HG02623 (cell line): ENCODE measurements around the gene TRDMT1.

Experiments used
- ATAC-seq: cut with Tn5 transposase; IDR thresholded peaks from one replicate; pipeline ENCODE4 v1.9.1; 2021; ENCODE audit warnings: moderate library complexity; ENCODE audit not compliant: unreplicated experiment

The TRDMT1 gene

DNA sequence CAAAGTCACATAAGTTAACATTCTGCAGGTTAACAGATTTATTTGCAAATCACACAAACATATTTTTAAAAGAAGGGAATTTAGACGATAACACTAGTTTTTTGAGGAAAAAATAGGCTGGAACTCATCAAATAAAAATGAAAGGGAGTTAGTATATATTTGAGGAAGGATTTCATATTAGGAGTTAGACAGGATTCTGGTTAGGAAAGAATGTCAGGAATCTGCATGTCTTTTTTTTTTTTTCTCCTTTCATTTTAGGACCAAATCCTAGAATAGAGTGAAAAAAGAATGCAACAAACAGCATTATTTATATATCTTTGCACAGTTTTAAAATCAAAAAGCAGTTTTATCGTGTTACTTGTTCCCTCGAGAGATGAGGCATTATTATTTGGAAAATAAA lies 8.9 kb upstream of the TRDMT1 start:
- ATAC-seq: no peak

DNA sequence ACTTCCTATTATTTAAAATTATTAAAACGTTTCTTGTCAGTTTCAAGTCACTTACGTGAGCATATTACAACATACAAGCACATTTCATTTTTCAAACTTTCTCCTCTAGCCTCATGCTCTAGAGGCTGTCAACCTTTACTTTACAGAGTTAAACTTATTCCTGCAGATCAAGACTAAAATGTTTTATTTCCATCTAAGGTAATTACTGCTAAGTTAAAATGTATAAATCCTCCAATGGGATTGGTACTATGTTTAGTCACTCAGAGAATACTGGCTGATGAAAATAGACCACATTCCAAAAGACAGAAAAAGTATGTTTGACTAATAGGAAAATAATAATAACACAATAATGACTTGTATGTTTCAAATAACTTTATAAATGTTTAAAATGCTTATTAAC lies 8.4 kb upstream of the TRDMT1 start:
- ATAC-seq: no peak

DNA sequence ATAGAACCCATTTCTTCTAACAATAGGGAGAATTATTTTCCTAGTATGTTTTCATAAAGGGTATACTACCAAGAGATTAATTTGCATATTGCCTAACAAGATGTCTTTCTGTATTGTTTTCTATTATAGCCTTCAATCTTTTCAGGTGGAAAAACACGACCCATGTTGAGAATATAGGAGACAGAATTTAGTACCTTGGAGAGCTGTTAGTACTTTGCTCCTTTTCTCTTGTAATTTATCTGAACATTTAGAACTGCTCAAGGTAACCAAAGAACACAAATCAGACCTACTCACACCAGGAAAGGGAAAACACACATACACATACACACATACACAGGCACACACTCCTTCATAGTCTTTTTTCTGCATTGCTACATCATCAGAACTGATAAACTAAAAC lies 7.8 kb upstream of the TRDMT1 start:
- no peak for ATAC-seq

DNA sequence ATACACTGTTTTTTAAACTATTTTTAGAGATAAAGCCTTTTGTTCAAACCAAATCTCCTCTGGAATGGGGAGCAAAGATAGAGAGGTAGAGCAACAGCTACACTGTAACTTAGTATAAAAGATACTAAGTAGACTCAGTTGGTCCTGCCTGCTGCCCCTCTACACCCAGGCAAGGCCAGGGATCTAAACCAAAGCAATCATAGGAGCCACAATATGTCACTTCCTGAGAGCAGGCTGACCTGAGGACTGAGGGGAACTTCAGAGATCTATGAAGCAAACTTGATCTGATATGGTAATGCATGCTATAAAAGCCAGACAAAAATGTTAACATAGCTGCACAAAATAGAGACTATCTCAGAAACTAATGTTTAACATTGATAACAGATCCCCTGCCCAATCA lies 7.0 kb upstream of the TRDMT1 start:
- no peak for ATAC-seq

DNA sequence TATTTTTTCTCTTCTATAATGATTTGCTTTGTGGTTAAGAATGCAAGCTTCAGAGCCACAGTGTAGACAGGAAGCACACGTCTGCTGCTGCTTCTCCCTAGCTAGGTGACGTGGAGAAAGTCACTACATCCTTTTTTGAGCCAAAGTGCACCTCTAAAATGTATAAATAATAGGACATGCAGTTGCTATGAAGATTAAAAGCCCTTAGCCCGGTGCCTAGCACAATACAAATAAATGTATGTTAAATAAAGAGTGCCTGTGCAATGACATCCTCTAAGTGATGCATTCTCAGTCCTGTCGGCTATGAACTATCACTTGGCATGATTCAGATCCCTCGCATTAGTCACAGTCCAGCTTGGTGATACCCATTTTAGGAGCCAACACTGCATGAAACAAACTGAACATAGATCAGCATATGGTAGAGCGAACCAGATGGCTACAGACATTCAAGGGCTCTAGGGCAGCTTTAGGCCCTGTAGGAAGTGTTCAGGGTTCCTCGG lies 4.8 kb upstream of the TRDMT1 start:
- ATAC-seq: peak; percentile 34

DNA sequence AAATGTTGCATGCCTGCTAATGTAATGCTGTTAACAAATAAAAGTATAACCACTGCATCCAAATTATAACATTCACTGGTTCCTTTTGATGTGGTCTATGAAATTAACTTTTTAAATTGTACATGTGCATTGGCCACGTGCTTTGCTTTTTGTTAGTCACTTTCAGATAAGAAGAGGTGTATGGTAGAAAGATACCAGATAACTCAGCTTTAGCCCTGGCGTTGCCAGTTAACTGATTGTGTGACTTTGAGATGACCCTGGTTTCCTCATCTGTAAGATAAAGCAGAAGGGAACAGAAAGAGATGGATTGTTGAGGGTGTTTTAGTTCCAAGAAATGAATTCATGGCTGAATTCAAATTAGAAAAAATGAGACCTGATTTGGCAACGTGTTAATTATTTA lies 1.9 kb upstream of the TRDMT1 start:
- ATAC-seq: no peak

DNA sequence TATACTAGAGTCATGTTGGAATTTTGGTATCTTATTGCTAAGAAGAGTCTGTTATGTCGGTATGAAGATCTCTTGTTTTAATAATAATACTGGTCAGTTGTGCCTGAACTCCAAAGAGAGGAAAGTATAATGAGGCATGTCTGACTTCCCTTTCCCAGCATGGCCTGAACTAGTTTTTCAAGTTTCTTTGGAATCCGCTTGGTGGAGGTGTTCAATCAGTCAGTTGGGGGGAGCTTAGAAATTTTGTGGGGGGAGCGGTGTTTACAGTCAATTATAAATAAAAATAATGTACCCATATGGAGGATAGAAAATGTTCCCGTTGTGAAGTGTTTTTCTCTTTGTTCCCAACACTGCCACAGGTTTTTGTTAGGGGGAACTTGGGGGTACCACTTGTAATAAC lies 1.5 kb upstream of the TRDMT1 start:
- ATAC-seq: no peak

DNA sequence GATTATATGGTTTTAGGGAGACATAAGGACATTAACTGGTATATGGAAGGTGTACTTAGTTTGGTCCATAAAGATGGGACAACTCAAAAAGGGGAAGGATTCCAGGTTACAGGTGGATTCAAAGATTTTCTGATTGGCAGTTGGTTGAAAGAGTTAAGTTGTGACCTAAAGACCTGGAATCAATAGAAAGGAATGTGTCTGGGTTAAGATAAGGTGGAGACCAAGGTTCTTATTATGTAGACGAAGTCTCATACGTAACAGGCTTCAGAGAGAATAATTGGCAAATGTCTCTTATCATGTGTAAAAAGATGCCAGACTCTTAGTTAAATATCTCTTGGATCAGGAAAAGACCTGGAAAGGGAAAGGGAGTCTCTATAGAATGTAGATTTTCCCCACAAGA lies 1.0 kb upstream of the TRDMT1 start:
- no peak for ATAC-seq

DNA sequence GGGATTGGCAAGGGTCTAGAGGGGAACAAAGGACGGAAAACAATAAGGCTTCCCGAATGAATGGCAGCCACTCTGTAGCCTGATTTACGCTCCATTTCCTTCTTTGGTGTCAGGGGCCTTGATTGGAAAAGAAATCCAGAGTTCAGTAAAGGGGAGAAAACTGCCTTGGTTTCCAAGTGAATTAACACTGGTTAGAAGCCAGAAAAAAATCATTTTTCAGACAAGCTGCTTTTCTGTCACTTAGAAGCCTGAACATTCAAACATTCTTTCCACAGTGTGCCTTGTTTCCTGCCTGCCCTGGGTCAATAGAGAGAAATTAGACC lies 283 bp upstream of the TRDMT1 start:
- ATAC-seq: no peak

DNA sequence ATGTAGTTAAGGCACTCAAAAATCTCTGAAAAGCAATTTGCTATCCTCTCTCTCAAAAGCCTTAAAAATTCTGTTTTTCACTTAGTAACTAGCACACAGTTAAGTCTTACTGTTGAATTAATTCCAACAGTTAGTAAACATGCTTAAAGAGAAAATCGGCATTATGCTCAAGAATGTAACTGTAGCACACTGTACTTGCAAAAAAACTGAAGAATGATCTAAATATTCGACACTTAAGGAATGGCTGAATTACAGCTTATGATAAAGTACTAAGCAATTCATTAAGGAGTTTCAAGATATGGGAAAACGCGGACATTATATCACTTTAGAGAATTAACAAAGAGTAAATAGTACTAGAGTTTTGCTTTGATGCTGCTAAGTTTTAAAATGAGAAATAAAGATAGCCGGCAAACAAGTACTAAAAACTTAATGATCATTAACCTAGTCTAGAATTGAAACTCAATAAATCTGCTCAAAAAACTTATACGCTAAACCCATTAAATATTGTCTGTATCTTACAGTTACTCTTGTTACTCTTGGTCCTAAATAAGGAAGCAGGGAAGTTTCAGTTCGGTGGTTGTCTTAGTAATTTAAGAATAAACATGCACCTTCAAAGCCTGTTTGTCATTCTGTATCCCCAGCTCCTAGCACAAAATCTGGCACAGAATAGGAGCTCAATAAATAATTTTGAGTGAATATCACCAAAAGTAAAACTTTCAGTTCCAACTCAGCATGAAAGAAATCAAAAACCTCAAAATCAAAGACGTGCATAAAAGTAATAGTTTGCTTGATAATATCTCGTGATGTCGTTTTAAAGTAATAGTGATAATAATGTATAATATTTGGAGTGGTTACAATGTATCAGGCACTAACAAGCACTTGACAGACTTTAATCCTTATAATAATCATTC lies 1.2 kb downstream of the TRDMT1 start:
- ATAC-seq: no peak

DNA sequence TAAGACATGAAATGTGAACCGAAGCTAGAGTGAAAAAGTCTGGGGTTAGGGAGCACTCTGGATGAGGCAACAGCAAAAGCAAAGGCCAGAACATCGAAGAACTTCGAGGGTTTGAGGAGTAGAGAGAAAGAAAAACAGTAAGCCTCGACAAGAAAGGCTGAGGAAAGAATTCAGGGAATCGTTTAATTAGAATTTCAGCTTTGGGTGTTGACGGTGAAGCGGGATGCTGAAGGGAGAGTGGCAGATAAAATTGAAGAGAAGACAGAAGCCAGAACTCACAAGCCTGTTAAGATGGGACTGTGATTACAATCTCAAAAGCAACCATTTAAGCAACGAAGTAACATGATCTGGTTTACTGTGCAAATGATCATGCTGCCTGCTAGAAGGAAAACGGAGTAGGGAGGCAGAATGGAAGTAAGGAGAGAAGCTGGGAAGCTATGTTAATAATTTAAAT lies 2.1 kb downstream of the TRDMT1 start:
- ATAC-seq: no peak

DNA sequence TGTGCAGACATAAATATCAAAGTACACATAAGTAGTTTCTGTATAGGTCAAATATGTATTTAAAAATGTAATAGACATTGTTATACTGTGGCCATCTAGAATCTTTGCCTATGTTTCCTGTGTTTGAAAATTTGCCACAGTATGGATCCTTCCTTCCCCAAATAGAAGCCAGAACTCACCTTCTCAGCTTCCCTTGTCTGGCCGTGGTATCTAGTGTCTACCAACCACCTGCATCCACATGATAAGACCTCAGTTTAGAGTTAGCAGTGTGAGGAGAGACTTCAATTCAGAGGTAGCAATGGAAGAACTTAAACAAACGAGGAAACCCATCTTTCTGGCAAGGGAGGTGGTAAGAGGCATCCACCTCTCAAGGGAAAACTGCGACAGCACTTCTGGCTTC lies 4.9 kb downstream of the TRDMT1 start:
- ATAC-seq: no peak

DNA sequence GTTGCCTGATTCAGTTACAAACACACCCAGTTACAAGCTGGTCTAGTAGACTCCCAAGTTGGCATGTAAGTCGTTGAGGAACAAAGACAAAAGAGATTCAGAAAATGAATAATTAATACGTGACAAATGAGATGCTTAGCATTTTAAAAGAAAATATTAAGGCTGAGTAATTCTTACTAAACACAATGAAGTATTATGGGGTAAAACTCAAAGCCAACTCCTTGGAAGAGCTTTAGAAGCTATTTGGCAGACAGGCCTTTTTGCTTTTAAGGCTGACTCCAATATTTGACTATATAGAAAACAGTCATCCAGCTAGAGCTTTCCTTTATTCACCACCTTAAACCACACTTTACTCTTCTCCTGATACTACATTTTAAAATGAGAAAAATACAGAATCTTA lies 5.4 kb downstream of the TRDMT1 start:
- ATAC-seq: no peak

DNA sequence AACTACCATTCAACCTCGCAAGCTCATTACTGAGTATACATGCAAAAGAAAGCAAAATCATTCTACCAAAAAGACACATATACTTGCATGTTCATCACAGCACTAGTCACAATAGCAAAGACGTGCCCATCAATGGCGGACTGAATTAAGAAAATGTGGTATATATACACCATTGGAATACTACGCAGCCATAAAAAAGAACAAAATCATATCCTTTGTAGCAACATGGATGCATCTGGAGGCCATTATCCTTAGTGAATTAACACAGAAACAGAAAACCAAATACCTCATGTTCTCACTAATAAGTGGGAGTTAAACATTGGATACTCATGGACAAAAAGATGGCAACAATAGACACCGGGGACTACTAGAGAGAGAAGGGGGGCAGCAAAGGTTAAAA lies 6.4 kb downstream of the TRDMT1 start:
- no peak for ATAC-seq

DNA sequence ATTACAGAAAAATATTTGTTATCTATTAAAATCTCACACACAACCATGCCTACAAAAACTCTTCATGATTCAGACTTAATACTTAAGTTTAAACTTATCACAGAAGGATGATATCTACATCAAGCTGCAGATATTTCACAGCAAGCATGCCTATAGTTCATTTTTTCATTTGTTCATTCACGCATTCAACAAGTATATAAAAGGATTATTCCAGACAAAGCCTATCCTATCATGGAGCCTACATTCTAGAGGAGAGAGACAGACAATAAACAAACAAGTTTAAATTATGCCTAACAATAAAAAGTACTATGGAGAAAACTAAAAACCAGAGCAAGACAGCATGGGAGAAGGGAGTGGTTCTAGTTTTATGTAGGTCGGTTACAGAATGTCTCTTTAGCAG lies 10.9 kb downstream of the TRDMT1 start:
- no peak for ATAC-seq

DNA sequence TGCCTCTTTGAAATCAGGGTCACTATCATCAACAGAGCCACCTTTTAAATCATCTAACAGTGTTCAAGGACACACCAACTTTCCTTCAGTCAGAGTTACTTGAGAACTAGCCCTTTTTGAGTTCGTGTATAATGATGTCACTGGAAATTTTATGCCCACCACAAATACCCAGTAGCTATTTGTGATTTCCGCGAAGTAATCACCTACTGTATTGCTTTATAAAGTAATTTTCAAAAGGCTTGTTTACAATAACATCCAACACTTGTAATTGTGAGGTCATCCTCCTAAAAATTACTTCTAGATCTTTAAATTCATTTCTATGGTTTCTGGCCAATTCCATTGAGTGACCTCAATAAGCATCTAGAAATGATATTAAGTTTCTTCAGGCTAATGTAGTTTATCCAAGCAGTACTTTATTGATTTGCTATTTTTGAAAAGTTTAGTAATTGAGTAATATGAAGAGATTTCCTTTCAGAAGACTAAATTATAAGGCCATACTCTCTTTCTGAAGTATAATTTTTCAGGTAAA lies 12.8 kb downstream of the TRDMT1 start:
- no peak for ATAC-seq

DNA sequence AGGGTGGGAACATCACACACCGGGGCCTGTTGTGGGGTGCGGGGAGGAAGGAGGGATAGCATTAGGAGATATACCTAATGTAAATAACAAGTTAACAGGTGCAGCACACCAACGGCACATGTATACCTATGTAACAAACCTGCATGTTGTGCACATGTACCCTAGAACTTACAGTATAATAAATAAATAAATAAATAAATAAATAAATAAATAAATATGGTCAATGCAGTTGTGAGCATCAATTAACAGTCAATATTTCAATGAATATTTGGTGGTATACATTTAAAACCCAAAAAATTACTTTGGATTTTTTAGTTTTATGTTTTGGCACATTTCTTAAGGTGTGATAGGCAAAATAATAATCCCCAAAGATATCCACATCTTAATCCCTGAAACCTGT lies 15.6 kb downstream of the TRDMT1 start:
- no peak for ATAC-seq

DNA sequence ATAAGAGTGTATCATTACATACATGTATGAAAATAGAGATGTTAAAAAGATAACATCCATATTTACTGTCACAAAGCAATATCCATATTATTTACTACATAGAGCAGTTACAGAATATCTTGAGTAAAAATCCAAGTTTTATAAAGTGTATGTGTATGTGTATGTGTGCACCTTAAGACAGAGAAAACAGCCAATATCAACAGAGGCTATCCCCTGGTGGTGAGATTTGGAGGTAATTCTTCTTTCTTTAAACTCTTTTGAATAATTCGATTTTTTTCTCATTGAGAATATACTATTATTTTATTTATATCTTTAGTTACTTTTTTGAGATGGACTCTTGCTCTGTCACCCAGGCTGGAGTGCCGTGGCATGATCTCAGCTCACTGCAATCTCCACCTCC lies 18.4 kb downstream of the TRDMT1 start:
- ATAC-seq: no peak

DNA sequence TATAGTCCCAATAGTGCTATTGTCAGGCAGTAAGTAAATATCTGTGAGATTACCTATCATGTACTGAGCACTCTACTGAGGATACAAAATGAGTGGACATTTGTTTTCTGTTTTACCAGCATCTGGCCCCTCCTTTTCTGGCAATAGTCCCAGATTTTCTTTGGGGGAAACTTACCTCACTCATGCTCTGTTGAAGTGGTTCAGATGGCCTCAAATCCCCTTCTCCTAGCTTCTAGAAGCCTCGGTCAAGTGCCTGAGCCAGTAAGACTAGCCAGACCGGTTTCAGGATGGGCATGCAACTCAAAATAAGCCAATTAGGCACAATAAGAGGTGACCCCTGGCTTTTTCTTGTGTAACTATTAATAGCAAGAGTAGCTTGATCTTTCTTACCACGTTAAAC lies 19.7 kb downstream of the TRDMT1 start:
- ATAC-seq: no peak

DNA sequence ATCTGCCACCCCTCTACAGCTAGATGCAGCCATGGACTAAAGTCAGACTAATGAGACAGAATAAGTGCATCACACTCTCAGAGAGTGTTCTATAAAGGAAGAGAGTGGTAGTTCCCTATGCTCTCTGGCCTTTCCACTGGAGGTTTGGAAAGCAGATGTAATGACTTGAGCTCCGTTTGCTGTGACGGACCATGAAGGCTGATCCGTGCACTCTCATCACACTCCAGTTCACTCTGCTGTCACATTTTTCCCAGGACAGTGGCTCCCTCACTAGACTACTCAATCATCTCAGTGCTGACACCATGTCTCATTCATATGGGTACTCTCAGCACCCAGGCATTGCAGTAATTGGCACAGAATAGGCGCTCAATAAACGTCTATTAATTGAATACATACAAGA lies 20.4 kb downstream of the TRDMT1 start:
- ATAC-seq: no peak

DNA sequence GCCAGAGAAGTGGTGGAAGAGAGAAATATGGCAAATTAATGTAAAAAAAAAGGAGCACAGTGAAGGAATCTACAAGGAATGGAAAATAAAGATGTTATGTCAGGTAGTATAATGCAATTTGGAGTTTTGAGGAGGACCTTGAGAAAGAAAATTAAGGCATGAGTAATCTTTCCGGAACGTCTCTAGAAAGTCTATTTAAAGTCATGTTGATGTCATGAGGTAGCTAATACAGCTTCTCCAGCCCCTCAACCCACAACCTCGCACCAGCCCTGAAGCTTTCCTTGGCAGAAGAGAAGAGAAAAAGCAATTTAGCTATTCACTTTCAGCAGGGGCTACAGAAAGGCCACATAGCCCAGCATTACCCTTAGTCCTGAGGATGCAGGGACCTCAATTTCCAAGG lies 22.5 kb downstream of the TRDMT1 start:
- no peak for ATAC-seq

DNA sequence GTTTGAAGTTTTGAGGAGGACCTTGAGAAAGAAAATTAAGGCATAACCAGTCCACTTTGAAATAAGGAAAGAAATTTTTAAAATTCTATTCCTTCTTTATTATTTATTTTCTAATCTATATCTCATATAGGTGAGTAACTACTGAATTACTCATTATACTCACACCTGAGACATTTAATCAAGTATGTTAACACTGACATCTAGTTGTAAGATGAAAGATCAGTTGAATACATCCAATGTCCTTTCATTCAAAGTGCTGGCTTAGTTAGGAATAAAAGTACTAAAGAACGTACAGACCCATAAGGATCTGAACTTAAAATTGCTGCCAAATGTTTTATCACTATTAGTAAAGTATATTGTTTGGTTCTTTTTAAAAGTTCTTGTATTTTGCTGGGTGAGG lies 23.5 kb downstream of the TRDMT1 start:
- ATAC-seq: no peak

DNA sequence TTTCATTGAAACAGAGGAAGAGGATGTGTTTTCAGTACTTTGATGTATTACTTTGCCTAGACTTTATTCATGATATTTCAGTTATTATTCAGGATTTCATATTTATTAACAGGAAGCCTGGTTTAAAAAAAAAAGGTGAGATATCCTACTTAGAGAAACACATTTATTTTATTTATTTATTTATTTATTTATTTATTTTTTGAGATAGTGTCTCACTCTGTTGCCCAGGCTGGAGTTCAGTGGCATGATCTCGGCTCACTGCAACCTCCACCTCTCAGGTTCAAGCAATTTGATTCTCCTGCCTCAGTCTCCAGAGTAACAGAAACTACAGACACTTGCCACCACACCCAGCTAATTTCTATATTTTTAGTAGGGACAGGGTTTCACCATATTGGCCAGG lies 24.5 kb downstream of the TRDMT1 start:
- ATAC-seq: no peak
